Tibial artery (tissue), 4 donors: Measurements from ENCODE around the gene AKAP6.
"Not testable (repeated sequence)": the region's sequence is repeated elsewhere in the genome, so short reads cannot be mapped to it uniquely, and the experiment has no call there.

Source experiments
- DNase-seq, 2 donors: peaks; one replicate each; pipeline ENCODE4 v3.0.0-alpha.2; 2019
- H3K27ac ChIP-seq, 2 donors: fragments of 200-600 bp; sonication (generic) in 1 of 2; 1 replicate in 1 of 2; 2 replicates in 1 of 2; pipeline ENCODE4 v1.5.1; 2018 to 2019; ENCODE audit warnings: mild to moderate bottlenecking in 1 of 2
- H3K27me3 ChIP-seq, 2 donors: fragments of 200-600 bp; sonication (generic) in 1 of 2; one replicate each; pipeline versions ENCODE4 v1.5.1 to v1.6.0; 2016 to 2019
- H3K36me3 ChIP-seq, 3 donors: fragments of 200-600 bp; sonication (generic) in 2 of 3; one replicate each; pipeline ENCODE4 v1.5.1; 2016 to 2019; ENCODE audit warnings: mild to moderate bottlenecking in 2 of 3
- H3K4me1 ChIP-seq, 4 donors: fragments of 200-600 bp; sonication (generic) in 2 of 4; 1 replicate in 3 of 4; 2 replicates in 1 of 4; pipeline ENCODE4 v1.5.1; 2016 to 2019
- H3K4me3 ChIP-seq, 2 donors: fragments of 200-600 bp; sonication (generic) in 1 of 2; 1 replicate in 1 of 2; 2 replicates in 1 of 2; pipeline ENCODE4 v1.5.1; 2018 to 2019; ENCODE audit warnings: mild to moderate bottlenecking in 2 of 2
- H3K9me3 ChIP-seq, 3 donors: fragments of 200-600 bp; sonication (generic) in 1 of 3; one replicate each; pipeline ENCODE4 v1.5.1; 2016 to 2019
- CTCF ChIP-seq, 2 experiments: fragments of 200-600 bp in 1 of 2; fragments of 450-650 bp in 1 of 2; IDR thresholded peaks; one replicate each; pipeline ENCODE4 v1.5.1; 2017 to 2019; ENCODE audit warnings: antibody characterized with exemption in 2 of 2, mild to moderate bottlenecking in 1 of 2, moderate library complexity in 1 of 2
- intact Hi-C: fragments of 100-400 bp; cut with DNase I; formaldehyde crosslinking; loops from one replicate; pipeline ENCODE4 v1.15.0; 2023; ENCODE audit warnings: low total_unique reads

Gene AKAP6

DNA sequence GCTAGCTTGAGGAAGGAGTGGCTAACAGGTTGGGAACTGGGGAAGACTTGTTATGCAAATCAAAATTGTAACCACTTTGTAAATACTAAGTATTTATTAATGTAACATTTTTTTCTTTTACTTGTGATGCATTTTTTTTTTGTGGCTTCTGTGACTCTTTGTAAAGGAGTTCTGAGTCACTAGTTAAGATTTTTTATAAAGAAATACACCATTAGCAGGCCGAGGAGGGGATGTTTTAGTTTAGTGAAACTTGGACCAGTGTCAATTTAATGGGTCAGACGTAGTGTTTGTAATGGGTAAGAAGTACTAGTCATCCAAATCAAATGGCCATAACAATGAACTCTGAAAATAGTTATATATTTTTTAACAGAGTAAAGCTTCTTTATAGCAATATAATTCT lies 43.1 kb downstream of the AKAP6 start:
- H3K4me1 ChIP-seq: peaks cover 0 to 16% (median 5%) of the 10 kb centered on the region in 4 donors
- no peak for TF ChIP-seq CTCF (IDR thresholded peaks at IDR 0.05)
- intact Hi-C loops: no loop called here
- H3K36me3 ChIP-seq: no peaks in the 10 kb centered on the region
- no peak overlapping the region for H3K27ac ChIP-seq
- H3K9me3 ChIP-seq: no peaks in the 10 kb centered on the region
- no peak for DNase-seq
- no peaks in the 10 kb centered on the region for H3K27me3 ChIP-seq
- H3K4me3 ChIP-seq: no peak overlapping the region

DNA sequence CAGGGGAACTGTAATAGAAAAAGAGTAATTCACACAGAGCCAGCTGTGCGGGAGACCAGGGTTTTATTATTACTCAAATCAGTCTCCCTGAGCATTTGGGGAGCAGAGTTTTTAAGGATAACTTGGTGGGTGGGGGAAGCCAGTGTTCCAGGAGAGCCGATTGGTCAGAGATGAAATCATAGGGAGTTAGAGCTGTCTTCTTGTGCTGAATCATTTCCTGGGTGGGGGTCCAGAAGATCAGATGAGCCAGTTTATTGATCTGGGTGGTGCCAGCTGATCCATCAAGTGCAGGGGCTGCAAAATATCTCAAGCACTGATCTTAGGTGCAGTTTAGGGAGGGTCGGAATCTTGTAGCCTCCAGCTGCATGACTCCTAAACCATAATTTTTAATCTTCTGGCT lies 44.1 kb downstream of the AKAP6 start:
- DNase-seq, H3K4me1 ChIP-seq, H3K36me3 ChIP-seq, H3K27me3 ChIP-seq, H3K9me3 ChIP-seq, intact Hi-C loops, H3K4me3 ChIP-seq, H3K27ac ChIP-seq: not testable (repeated sequence)

DNA sequence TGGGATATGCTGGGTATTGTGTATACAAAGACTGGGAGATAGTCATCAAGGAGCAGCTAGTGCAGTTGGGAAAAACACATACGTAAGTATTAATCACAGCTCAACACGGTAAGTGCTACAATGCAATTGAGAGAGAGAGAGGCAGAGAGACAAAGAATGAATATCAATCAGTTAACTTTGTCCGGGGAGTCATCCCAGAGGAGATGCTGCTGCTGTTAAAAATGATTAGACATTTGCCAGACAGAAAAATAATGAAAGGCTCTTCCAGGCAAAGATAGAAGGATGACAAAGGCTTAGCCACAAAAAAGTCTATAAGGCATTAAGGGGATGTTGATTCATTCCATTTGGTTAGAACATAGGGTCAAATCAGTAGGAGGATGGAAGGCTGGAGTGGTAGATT lies 45.1 kb downstream of the AKAP6 start:
- intact Hi-C loops: no loop called here
- Histone ChIP-seq H3K27ac (no peak overlapping the region), H3K9me3 (no peaks in the 10 kb centered on the region), H3K4me1 (peaks cover 0 to 6% (median 0%) of the 10 kb centered on the region in 4 donors), H3K4me3 (no peak overlapping the region), H3K36me3 (no peaks in the 10 kb centered on the region), H3K27me3 (no peaks in the 10 kb centered on the region)
- no peak for DNase-seq
- TF ChIP-seq CTCF (IDR thresholded peaks at IDR 0.05): no peak

GRCh38 chr14:32375663-32376062 lies 46.6 kb downstream of the AKAP6 start:
- intact Hi-C loops: no loop called here
- Histone ChIP-seq H3K4me1 (peaks cover 0 to 6% (median 0%) of the 10 kb centered on the region in 4 donors), H3K9me3 (no peaks in the 10 kb centered on the region), H3K4me3 (no peak overlapping the region), H3K27me3 (no peaks in the 10 kb centered on the region), H3K36me3 (no peaks in the 10 kb centered on the region), H3K27ac (no peak overlapping the region)
- no peak for DNase-seq
- TF ChIP-seq CTCF (IDR thresholded peaks at IDR 0.05): no peak

- Histone ChIP-seq H3K27ac (no peak overlapping the region), H3K4me3 (no peak overlapping the region), H3K36me3 (no peaks in the 10 kb centered on the region), H3K4me1 (peaks cover 0 to 2% (median 0%) of the 10 kb centered on the region in 4 donors), H3K9me3 (no peaks in the 10 kb centered on the region), H3K27me3 (no peaks in the 10 kb centered on the region)
- DNase-seq: no peak
- intact Hi-C loops: no loop called here
- TF ChIP-seq CTCF (IDR thresholded peaks at IDR 0.05): no peak
Observed at GRCh38 chr14:32377046-32377646, 48.0 kb downstream of the AKAP6 start.

- no peak for TF ChIP-seq CTCF (IDR thresholded peaks at IDR 0.05)
- Histone ChIP-seq H3K4me3 (no peak overlapping the region), H3K27ac (no peak overlapping the region), H3K27me3 (no peaks in the 10 kb centered on the region), H3K9me3 (no peaks in the 10 kb centered on the region), H3K4me1 (no peaks in the 10 kb centered on the region), H3K36me3 (no peaks in the 10 kb centered on the region)
- DNase-seq: no peak
- intact Hi-C loops: no loop called here
Observed at GRCh38 chr14:32378284-32378683, 49.2 kb downstream of the AKAP6 start.
